PFSK-1 (cell line): ENCODE results near the gene GATA2.

ENCODE experiments used
- FOXP2 ChIP-seq: optimal IDR thresholded peaks from 2 replicates; pipeline ENCODE3; 2011; ENCODE audit warnings: borderline replicate concordance, control low read depth, inconsistent platforms; ENCODE audit not compliant: insufficient read depth; ENCODE audit errors: extremely low read length, extremely low read depth
- POLR2AphosphoS5 ChIP-seq: IDR thresholded peaks from 2 replicates; pipeline ENCODE4 v1.6.1; 2012; ENCODE audit warnings: low read depth, mild to moderate bottlenecking, control low read depth, low read length, moderate library complexity
- REST ChIP-seq, 2 experiments: IDR thresholded peaks; 2 replicates each; pipeline versions ENCODE4 v1.6.1 to v1.8.0; 2011 to 2012; ENCODE audit warnings: low read depth in 2 of 2, low read length in 2 of 2, control low read depth in 1 of 2, inconsistent platforms in 1 of 2, mild to moderate bottlenecking in 1 of 2, moderate library complexity in 1 of 2; ENCODE audit not compliant: insufficient read depth in 1 of 2
- SIN3A ChIP-seq: IDR thresholded peaks from 2 replicates; pipeline ENCODE4 v1.6.1; 2012; ENCODE audit warnings: mild to moderate bottlenecking, low read length, moderate library complexity, borderline replicate concordance; ENCODE audit not compliant: insufficient read depth
- TAF1 ChIP-seq: IDR thresholded peaks from 2 replicates; pipeline ENCODE4 v1.6.1; 2012; ENCODE audit warnings: low read length, control low read depth, borderline replicate concordance; ENCODE audit not compliant: insufficient read depth

The GATA2 gene

GRCh38 chr3:128502712-128503111 lies 9.7 kb upstream of the GATA2 start:
- no peak for TF ChIP-seq POLR2AphosphoS5
- no peak for TF ChIP-seq TAF1
- TF ChIP-seq SIN3A: no peak
- TF ChIP-seq FOXP2: no peak
- no peak for TF ChIP-seq REST (IDR thresholded peaks at IDR 0.05; ENCODE audit: insufficient read depth in 1 of 2, low read depth in 2 of 2, low read length in 2 of 2)

GRCh38 chr3:128501431-128501830 lies 8.4 kb upstream of the GATA2 start:
- TF ChIP-seq REST (IDR thresholded peaks at IDR 0.05; ENCODE audit: insufficient read depth in 1 of 2, low read depth in 2 of 2, low read length in 2 of 2): no peak
- TF ChIP-seq POLR2AphosphoS5: no peak
- no peak for TF ChIP-seq TAF1
- TF ChIP-seq SIN3A: no peak
- no peak for TF ChIP-seq FOXP2

GRCh38 chr3:128500556-128500955 lies 7.6 kb upstream of the GATA2 start:
- TF ChIP-seq TAF1 (no peak), SIN3A (no peak), POLR2AphosphoS5 (no peak), FOXP2 (no peak), REST (IDR thresholded peaks at IDR 0.05; ENCODE audit: insufficient read depth in 1 of 2, low read depth in 2 of 2, low read length in 2 of 2) (no peak)

- no peak for TF ChIP-seq SIN3A
- no peak for TF ChIP-seq FOXP2
- TF ChIP-seq REST (IDR thresholded peaks at IDR 0.05; ENCODE audit: insufficient read depth in 1 of 2, low read depth in 2 of 2, low read length in 2 of 2): no peak
- TF ChIP-seq POLR2AphosphoS5: no peak
- TF ChIP-seq TAF1: no peak
Measured at GRCh38 chr3:128499724-128500275, 6.8 kb upstream of the GATA2 start.
